ENCODE data around the gene KSR2.

DNA sequence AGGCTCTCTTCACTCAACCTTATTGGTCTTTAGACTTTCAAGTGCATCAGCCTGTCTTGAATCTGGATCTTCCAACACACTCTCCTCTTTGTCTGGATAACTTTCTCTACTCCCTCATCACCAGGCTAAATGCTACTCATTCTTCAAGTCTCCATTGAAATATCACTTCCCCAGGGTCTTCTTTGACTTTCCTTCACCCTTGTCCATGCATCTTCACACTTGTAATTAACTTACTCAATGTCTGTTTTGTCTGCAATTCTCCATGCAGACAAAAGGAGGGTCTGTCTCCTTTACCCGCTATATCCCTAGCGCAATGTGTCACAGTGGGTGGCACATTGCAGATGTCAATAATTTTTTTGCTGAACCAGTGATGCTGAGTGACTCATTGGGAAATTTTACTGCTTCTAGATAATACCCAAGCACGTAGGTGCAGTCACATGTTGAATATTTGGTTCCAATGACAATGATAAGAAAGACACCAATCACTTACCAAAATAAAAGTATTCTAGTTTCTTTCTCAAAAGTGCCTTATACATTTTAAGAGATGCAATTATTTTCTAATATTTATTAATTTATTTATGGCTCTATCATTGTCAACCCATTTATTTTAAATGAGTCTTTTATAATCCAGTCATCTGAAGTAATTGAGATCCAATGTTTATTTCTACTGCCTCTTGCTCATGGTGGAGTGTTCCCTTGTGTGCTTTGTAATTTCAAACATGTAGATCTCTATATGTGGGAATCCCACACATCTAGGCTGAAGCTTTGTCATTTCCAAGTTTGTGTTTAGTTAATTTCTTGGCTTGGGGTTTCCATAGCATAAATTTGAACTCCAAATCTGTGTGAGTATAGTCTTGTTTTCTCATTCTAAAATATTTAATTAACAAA lies 26.0 kb upstream of the KSR2 start:
- TF ChIP-seq, protein P1, sequence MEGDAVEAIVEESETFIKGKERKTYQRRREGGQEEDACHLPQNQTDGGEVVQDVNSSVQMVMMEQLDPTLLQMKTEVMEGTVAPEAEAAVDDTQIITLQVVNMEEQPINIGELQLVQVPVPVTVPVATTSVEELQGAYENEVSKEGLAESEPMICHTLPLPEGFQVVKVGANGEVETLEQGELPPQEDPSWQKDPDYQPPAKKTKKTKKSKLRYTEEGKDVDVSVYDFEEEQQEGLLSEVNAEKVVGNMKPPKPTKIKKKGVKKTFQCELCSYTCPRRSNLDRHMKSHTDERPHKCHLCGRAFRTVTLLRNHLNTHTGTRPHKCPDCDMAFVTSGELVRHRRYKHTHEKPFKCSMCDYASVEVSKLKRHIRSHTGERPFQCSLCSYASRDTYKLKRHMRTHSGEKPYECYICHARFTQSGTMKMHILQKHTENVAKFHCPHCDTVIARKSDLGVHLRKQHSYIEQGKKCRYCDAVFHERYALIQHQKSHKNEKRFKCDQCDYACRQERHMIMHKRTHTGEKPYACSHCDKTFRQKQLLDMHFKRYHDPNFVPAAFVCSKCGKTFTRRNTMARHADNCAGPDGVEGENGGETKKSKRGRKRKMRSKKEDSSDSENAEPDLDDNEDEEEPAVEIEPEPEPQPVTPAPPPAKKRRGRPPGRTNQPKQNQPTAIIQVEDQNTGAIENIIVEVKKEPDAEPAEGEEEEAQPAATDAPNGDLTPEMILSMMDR (IDR thresholded peaks at IDR 0.05), result no peak
- TF ChIP-seq POLR2AphosphoS5 (IDR thresholded peaks at IDR 0.05) (no peak), EP300 (IDR thresholded peaks at IDR 0.05) (no peak), POLR2A (IDR thresholded peaks at IDR 0.05) (no peak)
